GM21717 (cell line): ENCODE results near the gene IL12RB1.
"Not testable (repeated sequence)": the region's sequence is repeated elsewhere in the genome, so short reads cannot be mapped to it uniquely, and the experiment has no call there.

Experiments
- ATAC-seq: cut with Tn5 transposase; IDR thresholded peaks from one replicate; pipeline ENCODE4 v1.9.1; 2021; ENCODE audit warnings: mild to moderate bottlenecking, moderate library complexity; ENCODE audit not compliant: unreplicated experiment

IL12RB1 gene

GRCh38 chr19:18051887-18052286, 34.8 kb downstream of the IL12RB1 start:
- ATAC-seq = no peak

- no peak for ATAC-seq
Observed at GRCh38 chr19:18049385-18049784, 37.3 kb downstream of the IL12RB1 start.

- no peak for ATAC-seq
Observed at GRCh38 chr19:18046059-18046718, 40.5 kb downstream of the IL12RB1 start.

- no peak for ATAC-seq
Observed at GRCh38 chr19:18045307-18046050, 41.3 kb downstream of the IL12RB1 start.

- ATAC-seq = no peak
Observed at GRCh38 chr19:18044825-18045304, 41.9 kb downstream of the IL12RB1 start.

- ATAC-seq = no peak
Observed at GRCh38 chr19:18043676-18044075, 43.1 kb downstream of the IL12RB1 start.

- no peak for ATAC-seq
Observed at GRCh38 chr19:18041054-18041453, 45.7 kb downstream of the IL12RB1 start.

GRCh38 chr19:18032102-18032501, 54.6 kb downstream of the IL12RB1 start:
- ATAC-seq = not testable (repeated sequence)

- ATAC-seq = not testable (repeated sequence)
Observed at GRCh38 chr19:18031401-18031800, 55.3 kb downstream of the IL12RB1 start.

GRCh38 chr19:18029617-18030338, 57.0 kb downstream of the IL12RB1 start:
- ATAC-seq = no peak

- no peak for ATAC-seq
Observed at GRCh38 chr19:18027151-18027550, 59.6 kb downstream of the IL12RB1 start.

GRCh38 chr19:18023622-18024251, 63.0 kb downstream of the IL12RB1 start:
- ATAC-seq = no peak

GRCh38 chr19:18021121-18021755, 65.5 kb downstream of the IL12RB1 start:
- no peak for ATAC-seq

GRCh38 chr19:18020212-18021085, 66.3 kb downstream of the IL12RB1 start:
- ATAC-seq = no peak

GRCh38 chr19:18017275-18018083, 69.3 kb downstream of the IL12RB1 start:
- ATAC-seq = no peak

GRCh38 chr19:18016209-18016910, 70.4 kb downstream of the IL12RB1 start:
- no peak for ATAC-seq

GRCh38 chr19:18014197-18014596, 72.5 kb downstream of the IL12RB1 start:
- ATAC-seq = no peak
